Fibroblast of skin of scalp (primary cell): Measurements from ENCODE around the gene MIEF2.

Experiments
- DNase-seq: peaks from one replicate; pipeline ENCODE4 v3.0.0-alpha.2; 2013

The MIEF2 gene

DNA sequence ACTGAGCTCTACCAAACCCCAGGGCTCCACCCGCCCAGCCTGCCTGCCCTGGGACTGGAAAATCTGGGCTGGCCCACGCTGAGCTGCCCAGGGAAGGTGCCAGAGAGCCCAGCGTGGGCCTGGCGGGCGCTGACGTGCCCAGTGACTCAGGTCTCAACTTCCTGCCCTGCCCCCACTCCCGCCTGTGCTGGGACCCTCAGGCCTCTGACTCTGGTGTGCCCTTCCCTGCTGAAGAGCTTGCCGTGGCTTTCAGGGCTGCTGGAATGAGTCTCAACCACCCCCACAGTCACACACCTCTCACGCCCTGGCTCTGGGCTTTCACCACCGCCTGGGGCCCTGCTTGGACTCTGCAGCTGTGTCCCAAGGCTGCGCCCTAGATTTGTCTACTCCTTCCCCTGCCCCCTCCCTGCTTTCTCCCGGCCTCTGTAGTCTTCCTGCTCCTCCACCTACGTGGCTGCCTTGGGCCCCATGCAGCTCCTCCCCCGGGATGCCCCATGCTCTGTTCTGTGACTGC lies 24.7 kb upstream of the MIEF2 start:
- DNase-seq, result no peak

DNA sequence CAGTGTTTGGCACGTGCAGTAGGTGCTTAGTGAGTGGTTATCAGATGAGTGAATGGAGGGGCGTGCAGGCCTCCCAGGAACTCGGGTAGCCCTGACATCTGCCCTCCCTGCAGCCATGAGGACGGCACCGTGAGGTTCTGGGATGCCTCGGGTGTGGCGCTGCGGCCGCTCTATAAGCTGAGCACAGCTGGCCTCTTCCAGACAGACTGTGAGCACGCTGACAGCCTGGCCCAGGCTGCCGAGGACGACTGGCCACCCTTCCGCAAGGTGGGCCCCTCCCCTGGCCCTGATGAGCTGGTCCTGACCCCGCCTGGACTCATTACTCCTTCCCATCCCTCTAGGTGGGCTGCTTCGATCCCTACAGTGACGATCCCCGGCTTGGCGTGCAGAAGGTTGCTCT lies 24.0 kb upstream of the MIEF2 start:
- no peak for DNase-seq

DNA sequence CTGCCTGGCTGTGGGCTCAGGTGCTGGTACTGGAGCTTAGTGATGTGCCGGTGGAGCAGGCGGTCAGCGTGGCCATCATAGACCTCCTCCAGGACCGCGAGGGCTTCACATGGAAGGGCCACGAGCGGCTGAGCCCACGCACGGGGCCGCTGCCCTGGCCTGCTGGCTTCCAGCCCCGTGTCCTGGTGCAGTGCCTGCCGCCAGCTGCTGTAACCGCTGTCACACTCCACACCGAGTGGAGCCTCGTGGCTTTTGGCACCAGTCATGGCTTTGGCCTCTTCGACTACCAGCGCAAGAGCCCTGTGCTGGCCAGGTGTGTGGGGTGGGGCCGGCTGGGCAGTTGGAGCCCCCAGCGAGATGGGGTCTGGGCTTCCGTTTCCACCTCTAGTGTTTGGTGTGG lies 23.0 kb upstream of the MIEF2 start:
- no peak for DNase-seq

DNA sequence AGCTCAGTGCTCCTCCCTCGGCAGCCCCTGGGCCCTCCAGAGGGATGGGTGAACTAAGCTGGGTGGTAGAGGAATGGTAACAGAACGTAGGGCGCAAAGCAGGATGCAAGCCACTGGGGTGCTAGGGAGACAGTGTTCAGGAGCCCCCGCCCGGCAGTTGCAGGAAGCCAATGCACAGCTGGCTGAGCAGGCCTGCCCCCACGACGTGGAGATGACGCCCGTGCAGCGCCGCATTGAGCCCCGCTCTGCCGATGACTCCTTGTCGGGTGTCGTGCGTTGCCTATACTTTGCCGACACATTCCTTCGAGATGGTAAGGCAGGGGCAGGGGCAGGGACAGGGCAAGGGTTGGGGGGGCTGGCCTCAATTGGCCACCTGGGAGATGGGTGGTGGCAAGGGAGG lies 22.2 kb upstream of the MIEF2 start:
- no peak for DNase-seq

DNA sequence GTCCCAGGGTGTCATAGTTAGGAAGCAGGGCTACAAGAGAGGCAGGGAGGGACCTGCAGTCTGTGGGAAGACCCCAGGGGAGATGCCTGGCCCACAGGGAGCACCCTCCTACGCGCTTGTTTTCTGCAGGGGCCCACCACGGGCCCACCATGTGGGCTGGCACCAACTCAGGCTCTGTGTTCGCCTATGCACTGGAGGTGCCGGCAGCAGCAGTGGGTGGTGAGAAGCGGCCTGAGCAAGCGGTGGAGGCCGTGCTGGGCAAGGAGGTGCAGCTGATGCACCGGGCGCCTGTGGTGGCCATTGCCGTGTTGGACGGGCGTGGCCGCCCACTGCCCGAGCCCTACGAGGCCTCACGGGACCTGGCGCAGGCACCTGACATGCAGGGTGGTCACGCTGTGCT lies 20.0 kb upstream of the MIEF2 start:
- DNase-seq, result no peak

DNA sequence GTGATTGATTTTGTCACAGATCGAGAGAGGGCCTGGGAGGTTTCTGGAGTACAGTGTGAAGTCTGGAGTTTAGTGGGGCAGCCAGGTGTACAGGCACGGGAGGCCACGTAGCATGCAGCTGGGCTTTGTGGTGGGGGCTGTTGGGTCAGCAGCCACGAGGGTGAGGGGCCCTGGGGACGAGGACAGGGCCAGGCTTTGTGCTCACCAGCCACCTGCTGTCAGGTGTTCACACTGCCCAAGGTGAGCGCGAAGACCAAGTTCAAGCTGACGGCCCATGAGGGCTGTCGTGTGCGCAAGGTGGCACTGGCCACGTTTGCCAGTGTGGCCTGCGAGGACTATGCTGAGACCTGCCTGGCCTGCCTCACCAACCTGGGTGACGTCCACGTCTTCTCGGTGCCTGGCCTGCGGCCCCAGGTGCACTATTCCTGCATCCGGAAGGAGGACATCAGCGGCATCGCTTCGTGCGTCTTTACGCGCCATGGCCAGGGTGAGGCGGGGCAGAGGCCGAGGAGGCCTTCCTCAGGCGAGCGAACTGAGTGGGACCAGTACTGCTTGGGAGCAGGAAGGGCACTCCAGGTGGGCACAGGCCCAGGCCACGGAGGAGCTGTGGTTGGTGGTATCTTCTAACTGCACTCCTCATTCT lies 19.1 kb upstream of the MIEF2 start:
- DNase-seq, result no peak

DNA sequence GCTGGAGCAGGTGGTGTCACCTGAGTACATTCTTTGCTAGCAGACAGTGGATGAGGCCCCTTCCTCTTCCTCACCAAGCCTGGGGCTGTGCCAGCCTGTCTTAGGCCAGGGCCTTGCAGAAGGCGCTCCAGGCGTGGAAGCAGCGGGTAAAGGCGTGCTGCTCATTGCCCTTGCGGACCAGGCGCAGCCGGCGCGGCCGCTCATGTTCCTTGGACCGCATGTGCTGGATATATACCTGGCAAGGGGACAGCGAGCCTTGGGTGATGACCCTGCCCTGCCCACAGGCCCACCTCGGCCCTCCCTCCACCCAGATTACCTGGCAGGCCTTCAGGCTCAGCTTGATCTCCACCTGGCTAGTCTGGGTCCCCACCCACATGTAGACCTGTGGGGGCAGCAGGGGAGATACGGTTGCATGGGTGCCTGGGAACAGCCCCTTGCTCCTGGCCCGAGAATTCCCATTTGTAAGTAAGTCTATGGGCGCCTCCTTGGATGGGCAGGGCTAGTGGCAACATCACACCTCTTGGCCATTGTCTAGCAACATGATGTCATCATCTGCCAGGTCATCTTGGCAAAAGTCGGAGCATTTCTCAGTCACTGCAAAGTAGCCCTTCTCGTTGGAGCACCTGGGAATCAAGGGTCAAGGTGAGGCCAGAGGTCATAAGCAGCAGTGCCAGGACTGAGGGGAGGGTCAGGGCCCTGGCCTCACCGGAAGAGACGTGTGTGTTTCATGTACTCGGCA lies 15.3 kb upstream of the MIEF2 start:
- DNase-seq, result no peak

DNA sequence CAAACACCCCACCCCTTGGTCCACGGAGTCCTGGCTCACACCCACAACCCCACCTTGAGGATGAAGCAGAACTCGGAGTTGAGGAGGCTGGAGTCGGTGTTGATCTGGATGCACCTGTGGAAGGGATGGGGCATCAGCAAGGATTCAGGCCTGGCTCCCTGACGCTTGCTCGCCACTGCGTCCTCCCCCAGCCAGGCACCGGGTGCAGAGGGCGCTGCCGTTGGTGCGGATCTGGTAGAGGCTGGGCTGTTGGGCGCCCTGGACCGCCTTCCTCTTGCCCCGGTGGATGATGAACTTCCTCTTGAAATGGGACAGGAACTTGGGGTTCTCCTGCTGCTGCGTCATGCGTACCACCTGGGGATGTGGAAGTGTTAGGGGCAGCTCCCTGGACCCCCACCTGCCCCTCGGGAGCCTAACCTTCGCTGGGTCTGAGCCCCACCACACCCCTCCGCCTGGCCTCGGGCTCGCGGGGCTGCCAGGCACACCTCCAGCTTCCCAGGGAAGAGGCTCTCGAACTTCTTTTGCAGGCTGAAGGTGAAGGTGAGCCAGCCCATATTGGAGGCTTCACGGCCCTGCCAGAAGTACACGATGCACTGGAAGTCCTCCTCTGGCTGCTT lies 14.2 kb upstream of the MIEF2 start:
- DNase-seq, result no peak

DNA sequence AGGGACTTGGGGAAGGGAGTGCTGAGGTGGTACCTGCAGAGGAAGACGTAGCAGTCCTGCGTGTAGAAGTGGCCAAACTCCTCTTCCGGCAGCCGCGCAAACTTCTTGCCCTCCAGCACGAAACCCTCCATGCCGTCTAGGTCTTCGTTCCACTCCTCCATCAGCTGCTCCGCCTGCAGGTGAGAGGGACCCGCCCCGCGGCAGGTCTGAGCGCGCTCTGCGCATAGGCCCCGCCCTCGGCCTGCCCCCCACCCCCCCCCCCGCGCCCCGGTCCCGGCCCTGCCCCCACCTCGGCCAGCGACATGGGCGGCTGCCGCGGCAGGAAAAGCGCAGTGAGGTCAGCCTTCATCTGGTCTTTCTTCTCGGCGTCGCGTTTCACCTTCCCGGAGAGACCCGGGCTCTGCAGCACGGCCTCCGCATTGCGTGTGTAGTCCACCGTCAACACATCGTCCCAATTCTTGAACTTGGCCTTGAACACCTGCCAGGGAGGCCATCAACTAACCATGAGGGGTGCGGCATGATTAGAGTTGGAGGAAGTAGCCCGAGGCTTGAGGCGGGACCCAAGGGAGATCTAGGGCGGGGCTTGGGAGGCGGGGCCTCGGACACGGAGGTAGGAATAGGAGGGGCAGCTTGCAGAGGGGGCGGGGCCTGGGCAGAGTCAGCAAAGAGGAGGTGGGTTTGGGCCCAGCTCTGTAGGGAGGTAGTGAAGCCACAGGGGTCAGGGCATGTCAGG lies 13.4 kb upstream of the MIEF2 start:
- peak; percentile 32 for DNase-seq

DNA sequence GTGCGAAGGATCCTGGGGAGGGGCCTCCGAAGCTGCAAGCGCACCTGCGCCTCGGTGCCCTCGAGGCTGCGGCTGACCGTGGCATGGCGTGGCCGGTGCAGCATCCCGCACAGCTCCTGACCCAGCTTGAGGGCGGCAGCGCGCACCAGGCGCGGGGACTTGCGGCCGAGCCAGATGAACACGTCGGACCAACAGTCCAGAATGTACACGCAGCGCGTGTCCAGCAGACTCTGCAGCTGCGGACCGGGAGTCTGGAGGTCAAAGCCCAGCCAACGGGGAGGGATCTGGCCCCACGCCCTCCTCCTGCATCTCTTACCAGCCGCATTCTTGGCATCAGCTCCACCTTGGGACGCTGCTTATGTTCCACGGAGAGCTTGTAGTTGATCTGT lies 12.9 kb upstream of the MIEF2 start:
- DNase-seq, result no peak

DNA sequence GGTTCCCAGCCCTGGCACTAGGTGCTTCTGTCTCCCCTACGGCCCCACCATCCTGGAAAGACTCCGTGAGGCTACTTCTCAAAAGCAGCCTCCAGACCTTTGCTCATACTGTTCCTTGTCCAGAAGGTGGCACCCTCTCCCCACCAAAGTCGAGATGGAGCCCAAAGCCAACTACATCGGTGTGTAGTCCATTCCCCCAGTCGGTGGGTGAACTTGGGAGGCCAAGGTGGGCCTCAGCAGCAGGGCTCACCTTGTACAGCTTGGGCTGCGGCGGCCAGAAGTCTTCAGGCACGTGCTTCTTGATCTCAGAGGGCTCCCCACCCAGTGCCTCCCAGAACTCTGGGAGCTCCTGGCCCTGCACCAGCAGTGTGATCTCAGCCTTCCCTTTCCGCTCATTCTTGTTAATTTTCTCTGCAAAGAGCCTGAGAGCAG lies 12.1 kb upstream of the MIEF2 start:
- peak; percentile 71 for DNase-seq

DNA sequence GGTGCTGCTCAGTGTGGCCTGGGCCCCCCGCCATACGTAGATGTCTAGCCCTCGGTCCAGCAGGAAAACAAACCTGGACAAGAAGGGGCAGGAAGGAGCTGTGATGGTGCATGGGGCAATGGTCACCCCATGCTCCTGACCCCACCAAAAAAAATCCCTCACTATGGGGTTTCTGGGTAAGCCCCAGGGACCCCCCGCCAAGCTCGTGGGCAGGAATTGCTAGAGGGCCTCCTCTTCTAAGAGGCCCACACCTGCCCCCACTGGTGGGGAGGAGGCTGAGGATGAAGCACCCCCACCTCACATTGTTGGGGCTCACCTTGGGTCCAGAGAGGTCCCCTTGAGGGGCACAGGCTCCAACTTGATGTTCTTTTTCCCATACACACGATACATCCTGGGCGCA lies 11.7 kb upstream of the MIEF2 start:
- DNase-seq, result no peak

DNA sequence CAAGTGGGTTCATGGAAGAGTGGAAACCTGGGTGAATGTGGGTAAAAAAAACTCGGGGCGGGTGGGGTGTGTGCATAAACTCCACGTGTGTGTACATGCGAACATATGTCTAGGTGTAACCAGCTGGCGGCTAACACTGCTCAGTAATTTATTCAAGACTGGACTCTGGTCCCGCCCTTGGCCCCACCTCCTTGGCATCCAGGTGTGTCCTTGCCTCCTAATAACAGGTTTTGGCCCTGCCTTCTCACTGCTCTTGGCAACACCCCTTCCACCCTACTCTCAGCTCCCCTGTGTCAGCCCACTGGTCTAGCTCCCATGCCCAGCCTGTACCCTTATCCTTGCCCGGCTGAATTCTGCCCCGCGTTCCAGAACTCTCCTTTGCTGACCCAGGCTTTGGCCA lies 10.2 kb upstream of the MIEF2 start:
- DNase-seq, result no peak

DNA sequence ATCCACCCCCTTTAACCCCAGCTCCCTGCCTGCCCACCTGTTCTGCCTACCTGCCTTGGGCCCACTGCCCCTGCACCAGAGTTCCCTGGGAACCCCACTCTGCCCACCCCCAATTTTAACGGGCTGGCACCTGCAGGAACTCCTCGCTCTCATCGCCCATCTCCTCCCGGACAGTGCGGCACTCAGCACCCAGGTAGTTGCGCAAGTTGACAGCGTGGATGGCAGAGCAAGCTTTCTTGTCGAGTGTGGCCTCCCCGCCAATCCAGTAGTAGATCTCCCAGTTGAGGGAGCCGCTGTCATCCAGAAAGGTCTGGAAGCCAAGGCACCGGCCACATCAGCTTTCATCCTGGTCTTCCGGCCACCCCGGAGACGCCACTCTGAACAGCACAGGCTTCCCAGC lies 9.8 kb upstream of the MIEF2 start:
- DNase-seq, result no peak

DNA sequence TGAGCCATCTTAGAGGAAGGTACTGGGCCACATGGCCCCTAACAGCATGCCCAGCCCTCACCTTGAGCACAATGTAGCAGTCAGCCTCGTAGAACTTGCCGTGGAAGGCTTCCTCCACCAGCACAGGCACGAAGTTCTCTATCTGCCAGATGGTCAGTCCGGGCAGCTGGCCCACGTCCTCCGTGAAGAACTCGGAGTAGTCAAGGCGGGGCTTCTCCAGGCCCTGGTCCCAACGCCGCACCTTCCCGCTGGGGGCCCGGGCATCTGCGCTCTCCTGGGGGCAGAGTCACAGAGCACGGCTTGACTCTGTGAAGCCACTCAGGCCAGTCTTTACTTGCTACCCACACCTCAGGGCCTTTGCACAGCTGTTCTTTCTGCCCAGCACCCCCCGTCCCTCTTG lies 9.3 kb upstream of the MIEF2 start:
- no peak for DNase-seq

DNA sequence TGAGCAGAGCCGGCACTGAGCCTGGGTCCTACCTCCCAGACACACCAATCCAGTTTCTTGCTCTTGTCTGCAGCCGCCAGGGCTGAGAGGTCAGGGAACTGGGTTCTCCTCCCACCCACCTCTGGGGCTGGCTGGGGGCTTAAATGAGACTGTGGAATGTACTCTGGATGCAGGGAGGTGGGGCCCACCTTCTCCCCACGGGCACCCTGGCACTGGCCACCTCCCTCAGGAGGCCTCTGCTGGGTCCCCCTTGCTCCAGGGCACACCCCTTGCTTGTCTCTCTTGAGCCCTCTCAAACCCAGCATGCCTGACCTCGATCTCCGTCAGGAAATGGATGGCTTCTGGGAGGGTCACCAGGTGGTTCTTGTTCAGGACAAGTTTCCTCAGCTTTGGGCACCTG lies 8.3 kb upstream of the MIEF2 start:
- DNase-seq, result no peak

DNA sequence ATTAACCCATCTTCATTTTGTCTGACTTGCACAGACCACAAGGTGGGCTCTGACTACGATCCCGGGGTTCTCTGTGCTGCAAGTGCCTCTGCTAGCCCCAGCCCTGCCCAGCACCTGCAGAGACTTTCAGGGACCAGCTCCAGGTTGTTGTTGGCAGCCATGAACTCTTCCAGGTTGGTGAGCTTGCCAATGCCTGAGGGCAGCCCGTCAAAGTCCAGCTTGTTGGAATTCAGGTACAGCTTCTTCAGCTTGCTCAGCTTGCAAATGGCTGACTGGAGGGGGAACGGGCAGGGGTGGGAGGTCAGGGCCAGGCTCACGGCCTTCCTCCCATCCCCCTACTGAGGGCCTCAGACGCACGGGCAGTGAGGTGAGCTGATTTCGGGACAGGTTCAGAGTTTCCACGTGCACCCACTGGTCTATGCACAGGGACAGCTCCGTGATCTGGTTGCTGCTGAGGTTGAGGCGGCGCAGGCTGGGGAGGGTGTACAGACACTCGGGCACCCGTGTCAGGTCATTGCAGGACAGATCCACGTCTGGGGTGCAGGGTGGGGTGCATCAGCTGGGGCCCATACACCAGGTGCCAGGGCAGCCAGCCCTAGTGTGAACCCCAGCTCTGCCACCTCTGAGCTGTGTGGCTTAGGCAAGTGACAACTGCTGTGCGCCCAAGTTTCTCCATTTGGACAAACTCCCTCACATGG lies 7.1 kb upstream of the MIEF2 start:
- DNase-seq, result no peak

DNA sequence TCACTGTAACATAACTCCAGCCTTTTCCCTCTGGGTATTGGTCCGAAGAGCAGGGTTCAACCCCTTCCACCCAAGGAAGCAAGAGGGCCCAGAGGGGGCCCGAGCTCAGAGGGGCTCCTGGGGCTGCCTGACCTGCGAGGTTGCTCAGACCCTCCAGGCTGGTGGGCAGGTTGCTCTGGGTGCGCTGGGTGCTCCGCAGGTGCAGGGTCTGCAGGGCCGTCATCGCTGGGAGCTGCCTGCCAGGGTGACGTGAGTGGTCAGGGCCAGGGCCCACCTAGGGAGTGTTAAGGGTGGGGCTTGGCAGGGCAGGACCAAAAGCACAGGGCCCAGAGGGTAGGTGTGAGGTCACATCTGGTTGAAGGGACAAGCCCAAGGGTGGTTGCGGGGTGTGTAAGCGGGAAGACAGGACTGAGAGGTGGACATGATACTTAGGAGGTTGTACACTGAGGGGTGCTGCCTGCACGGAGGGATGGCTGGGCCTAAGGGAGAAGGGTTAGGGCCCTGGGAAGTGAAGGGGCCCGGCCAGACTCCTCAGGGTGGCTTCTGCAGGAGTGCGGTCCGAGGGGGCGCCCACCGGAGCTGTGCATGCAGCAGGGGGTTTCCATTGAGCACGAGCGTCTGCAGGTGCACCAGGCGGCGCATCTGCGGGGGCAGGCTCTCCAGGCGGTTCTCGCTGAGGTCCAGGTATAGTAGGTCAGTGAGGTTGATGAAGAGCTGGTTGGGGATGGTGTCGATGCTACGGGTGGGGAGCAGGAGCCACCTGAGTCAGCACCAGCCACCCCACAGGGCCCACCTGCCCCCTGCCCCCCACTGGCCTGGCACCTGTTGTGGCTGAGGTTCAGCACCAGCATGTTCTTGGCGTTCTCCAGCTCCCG lies 6.3 kb upstream of the MIEF2 start:
- no peak for DNase-seq

DNA sequence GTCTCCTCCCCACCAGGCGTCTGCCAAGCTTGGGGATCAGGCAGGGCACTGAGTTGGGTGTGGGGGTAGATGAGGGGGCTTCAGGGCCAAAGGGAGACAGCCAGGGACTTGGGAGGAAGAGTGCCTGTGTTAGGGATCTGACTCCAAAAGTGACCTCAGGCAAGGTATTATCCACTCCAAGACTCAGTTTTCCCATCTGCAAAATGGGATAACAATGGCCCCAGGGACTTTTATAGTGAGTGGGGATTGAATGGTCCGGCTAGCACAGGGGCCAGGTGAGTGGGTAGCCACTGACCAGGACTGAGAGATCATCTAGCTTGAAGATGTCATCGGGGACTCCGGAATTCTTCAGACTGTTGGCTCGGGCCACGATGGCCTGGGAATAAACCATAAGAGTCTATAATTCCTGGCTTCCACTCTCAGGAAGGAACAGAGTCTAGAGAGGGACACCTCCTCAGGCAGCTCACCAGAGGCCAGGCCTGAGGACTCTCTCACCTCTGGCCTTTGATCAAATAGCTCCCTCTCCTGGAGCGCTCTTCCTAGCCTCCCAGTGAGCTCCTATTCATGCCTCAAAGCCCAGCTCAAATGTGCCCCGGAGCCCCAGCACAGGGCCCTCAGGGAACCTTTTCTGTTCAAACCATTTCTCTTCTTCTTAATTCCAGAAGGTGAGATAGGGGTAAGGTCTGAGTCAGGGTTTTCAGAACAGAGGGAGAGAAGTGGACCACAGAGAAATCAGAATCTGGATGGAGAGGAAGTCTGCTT lies 5.4 kb upstream of the MIEF2 start:
- DNase-seq, result no peak

DNA sequence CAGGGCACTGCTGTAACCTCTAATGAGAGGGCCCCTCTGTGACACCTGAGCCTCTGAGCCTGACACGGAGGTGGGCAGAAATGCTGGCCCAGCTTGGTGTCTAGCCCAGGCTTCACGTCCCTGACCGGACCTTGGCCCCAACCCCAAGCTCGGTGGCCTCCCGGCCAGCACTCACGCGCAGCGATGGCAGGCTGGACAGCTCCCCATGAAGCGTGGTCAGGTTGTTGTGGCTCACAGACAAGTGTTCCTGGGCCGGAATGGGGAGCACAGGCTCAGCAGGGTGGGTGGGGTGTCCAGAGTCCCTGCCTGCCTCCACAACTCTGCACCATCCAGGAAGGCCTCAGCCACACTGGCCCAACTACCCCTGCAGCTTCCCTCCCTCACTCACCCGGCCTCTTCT lies 4.1 kb upstream of the MIEF2 start:
- no peak for DNase-seq

DNA sequence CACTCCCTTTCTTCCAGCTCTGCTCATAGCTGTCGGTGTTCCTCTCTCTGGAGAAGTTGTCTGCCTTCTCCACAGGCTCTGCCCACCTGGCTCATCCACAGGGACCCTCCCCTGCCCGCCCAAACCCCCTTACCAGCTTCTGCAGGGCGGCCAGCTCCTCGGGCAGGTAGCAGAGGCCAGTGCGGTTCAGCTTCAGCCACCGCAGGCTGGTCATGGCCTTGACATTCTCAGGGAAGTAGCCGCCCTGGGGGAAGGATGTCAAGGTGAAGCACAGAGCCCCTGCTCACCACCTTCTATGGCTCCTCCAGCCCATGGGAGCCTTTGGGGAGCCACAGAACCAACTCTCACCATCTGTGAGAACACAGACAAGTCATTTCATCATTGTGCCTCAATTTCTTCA lies 3.7 kb upstream of the MIEF2 start:
- DNase-seq, result no peak
